Activated T-helper 1 cell treated with Interleukin-2 at 50 U/mL for 16 hours (primary cell): ENCODE results near the gene ICE1.
"Not testable (repeated sequence)": the region's sequence is repeated elsewhere in the genome, so short reads cannot be mapped to it uniquely, and the experiment has no call there.

Experiments
- DNase-seq: peaks from one replicate; pipeline ENCODE4 v3.0.0-alpha.2; 2020; ENCODE audit warnings: low read depth

ICE1 gene

GRCh38 chr5:5453131-5453530 lies 30.7 kb downstream of the ICE1 start:
- DNase-seq: no peak

GRCh38 chr5:5454391-5454790 lies 31.9 kb downstream of the ICE1 start:
- DNase-seq: no peak

DNA sequence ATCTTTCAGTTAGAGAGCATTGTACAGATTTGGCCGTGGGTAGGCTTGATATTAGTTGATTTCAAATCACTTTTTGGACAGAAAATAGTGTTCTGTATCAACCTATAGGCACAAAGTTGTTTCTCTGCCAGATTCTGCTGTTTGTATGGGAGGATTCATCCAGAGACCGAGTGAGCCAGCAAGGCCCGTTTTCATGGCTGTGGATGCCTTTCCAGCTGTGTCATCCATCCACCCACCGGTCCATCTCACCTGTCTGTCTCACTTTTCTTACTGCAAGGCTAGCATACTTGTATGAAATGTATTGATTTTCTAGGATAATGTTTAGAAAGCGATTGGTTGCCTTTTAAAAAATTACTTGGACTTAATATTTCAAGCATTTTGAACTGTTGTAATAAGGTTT lies 34.4 kb downstream of the ICE1 start:
- no peak for DNase-seq

GRCh38 chr5:5460311-5460710 lies 37.8 kb downstream of the ICE1 start:
- DNase-seq: no peak

- no peak for DNase-seq
These were observed 38.5 kb downstream of the ICE1 start for GRCh38 chr5:5461012-5461411.

- DNase-seq: no peak
These were observed 41.7 kb downstream of the ICE1 start for GRCh38 chr5:5464036-5464715.

GRCh38 chr5:5466227-5466626 lies 43.8 kb downstream of the ICE1 start:
- no peak for DNase-seq

DNA sequence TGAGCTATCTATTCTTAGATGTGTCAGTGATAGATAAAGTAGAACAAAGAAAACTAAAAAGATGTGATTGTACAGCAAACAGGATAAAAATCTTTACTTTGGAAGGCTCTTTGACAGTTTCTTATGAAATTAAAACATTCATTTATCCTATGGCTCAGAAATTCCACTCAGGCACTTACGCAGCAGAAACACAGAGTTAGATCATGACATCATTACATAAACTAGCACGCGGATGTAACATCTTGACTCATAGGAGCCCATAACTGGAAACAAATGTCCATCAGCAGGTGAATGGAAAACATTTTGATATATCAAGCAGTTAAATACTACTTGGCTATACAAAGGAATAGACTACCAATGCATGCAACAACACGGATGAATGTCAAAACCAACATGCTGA lies 45.3 kb downstream of the ICE1 start:
- no peak for DNase-seq

DNA sequence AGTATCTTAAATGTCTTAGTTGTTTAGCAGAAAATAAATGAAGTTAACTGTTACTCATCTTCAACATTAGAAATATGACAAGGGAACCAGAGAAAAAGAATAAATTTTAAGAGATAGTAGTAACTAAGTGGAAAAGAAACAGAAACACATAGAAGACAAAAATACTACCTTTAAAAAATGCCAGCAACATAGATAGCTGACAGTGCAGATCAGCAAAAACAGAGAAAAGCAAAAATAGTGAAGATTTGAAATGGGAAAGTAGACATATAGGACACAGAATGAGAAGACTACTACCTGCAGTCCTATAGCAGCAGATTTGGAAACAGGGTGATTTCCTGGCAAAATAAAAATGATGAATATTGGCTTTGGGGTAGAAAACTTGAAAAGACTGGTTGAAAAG lies 48.5 kb downstream of the ICE1 start:
- DNase-seq: no peak

GRCh38 chr5:5473226-5473625 lies 50.7 kb downstream of the ICE1 start:
- no peak for DNase-seq

DNA sequence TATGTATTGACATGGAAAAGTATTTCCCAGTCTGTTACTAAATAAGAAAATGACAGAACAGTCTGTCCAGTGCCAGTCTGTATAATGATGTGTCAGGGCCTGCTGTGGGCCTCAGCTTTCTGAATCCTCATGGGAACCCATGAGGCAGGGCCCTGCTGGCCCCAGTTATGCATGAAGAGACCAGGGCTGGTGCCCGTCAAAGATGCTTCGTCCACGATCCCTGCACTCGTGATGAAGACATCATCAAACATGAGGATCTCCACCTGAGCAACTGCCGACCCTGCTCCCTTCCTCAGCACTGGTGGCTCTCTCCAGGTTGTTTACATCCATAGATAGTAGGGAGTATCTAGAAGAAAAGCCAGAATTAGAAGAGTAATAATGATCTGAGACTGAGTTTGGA lies 52.5 kb downstream of the ICE1 start:
- DNase-seq: no peak

GRCh38 chr5:5475975-5476374 lies 53.5 kb downstream of the ICE1 start:
- no peak for DNase-seq

GRCh38 chr5:5479578-5479977 lies 57.1 kb downstream of the ICE1 start:
- DNase-seq: not testable (repeated sequence)

- DNase-seq: no peak
These were observed 58.1 kb downstream of the ICE1 start for GRCh38 chr5:5480481-5481111.

GRCh38 chr5:5481206-5481605 lies 58.7 kb downstream of the ICE1 start:
- DNase-seq: no peak

- no peak for DNase-seq
These were observed 59.2 kb downstream of the ICE1 start for GRCh38 chr5:5481633-5482032.

GRCh38 chr5:5483350-5483749 lies 60.9 kb downstream of the ICE1 start:
- DNase-seq: no peak

DNA sequence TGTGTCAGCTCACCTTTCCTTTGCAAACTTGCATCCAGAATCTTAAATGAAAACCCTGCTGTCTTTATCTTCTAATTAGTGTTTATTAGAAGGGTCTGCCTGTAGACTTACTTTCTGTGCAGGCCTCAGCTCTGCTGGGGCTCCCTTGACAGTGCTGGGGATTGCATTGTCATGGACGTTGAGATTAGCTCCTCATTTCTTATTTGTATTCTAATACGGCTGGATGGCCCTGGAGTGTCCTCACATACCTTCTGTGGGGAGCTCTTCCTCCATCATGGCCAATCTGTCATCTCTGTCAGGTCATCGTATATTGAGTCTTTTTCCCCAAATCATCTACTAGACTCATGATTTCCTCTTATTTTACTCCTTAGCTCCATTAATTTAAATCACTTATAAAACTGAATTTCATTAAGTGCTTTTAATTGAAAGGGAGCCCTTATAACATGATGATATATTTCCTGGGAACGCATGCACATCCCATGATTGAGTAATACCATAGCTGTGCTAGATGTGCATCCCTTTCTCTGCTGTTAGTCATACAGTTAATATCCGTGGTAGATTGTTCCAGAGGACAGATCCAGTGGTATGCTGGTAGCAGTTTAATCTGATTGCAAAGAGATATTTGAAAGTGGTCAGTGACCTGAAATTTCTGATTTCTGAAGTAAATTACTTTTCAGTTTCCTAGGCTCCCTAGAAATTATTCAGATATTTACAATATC lies 61.6 kb downstream of the ICE1 start:
- no peak for DNase-seq

- no peak for DNase-seq
These were observed 63.6 kb downstream of the ICE1 start for GRCh38 chr5:5486122-5486521.

DNA sequence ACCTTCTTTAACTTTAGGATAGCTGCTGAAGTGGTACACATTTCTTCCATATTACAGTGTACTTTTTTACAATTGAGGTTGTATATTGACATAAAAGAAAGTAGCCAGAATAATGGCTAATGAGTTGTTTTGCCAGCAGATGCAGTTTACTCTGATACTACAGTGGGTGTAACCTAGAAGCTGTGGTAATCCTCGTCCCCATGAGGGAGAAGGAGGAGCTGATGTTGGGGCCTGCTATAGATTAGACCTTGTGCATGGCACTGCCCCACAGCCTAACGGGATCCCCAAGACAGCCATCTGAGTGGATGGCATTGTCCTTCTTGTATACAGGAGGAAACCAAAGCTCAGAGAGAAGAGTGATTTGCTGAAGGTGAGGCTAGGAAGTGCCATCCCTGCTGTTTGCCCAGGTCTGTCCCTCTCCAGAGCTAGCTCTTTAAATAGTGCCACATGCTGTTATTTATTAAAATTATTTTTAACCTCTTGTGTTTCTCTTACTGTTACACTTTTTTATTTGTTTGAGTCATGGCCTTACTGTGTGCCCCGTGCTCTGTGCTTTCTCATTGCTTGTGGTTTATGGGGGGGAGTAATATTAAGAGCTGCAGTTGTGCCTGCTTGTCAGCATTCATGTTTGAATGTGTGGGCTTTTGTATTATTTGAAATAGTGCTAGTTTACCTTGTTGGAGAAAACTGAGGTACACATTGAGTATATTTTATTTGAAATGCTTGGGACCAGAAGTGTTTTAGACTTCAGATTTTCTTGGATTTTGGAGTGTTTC lies 65.3 kb downstream of the ICE1 start:
- no peak for DNase-seq

DNA sequence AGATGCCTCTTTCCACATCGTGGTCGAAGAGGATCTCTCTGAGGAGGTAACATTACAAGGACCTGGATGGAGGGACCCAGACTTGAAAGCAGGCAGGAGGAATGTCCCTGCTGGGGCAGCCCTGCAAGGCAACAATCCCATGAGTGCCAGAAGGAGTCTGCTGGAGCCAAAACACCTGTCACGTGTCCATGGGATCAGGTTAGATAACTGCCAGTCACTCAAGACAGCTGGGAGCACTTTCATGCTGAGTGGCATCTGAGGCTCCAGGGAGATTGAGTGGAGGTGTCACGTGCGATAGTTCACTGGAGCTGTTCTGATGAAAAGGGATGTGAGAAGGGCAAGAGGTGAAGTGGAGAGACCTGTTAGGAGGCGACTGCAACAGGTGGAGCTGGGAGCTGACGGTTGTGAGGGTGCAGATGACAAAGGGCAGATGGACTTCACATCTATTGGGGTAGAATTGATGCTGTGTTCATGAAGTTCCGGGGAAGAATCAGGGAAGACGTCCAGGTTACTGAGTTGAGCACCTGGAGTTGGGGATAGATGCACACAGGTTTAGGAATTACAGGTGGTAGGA lies 68.4 kb downstream of the ICE1 start:
- DNase-seq: no peak
